NCI-H526 (cell line): Measurements from ENCODE around the gene RPP25.

ENCODE experiments used
- DNase-seq, 2 experiments: peaks; one replicate each; lab custom pipeline; 2025; lab: John Stamatoyannopoulos, UW

RPP25 gene

GRCh38 chr15:74962671-74963070, 6.1 kb upstream of the RPP25 start:
- no peak for DNase-seq

- DNase-seq = no peak
Measured at GRCh38 chr15:74962219-74962618, 5.6 kb upstream of the RPP25 start.

GRCh38 chr15:74961616-74962015, 5.0 kb upstream of the RPP25 start:
- DNase-seq = no peak

- no peak for DNase-seq
Measured at GRCh38 chr15:74960995-74961588, 4.5 kb upstream of the RPP25 start.

- no peak for DNase-seq
Measured at GRCh38 chr15:74960286-74960685, 3.7 kb upstream of the RPP25 start.

GRCh38 chr15:74959586-74959939, 3.0 kb upstream of the RPP25 start:
- no peak for DNase-seq

GRCh38 chr15:74958908-74959585, 2.5 kb upstream of the RPP25 start:
- DNase-seq = peak in 1 of 2 experiments; percentile 23

GRCh38 chr15:74958320-74958907, 1.8 kb upstream of the RPP25 start:
- DNase-seq = peak in 1 of 2 experiments; percentile 64

GRCh38 chr15:74957476-74958035, 984 bp upstream of the RPP25 start:
- DNase-seq = no peak

- peak; percentile 33 to 89 for DNase-seq
Measured at GRCh38 chr15:74955796-74956647, 550 bp downstream of the RPP25 start.

GRCh38 chr15:74955017-74955416, 1.6 kb downstream of the RPP25 start:
- peak in 1 of 2 experiments; percentile 17 for DNase-seq

- DNase-seq = peak in 1 of 2 experiments; percentile 3
Measured at GRCh38 chr15:74954515-74954914, 2.1 kb downstream of the RPP25 start.

- no peak for DNase-seq
Measured at GRCh38 chr15:74951006-74951405, 5.6 kb downstream of the RPP25 start.

GRCh38 chr15:74950078-74950908, 6.3 kb downstream of the RPP25 start:
- DNase-seq = peak; percentile 63 to 84

GRCh38 chr15:74937590-74938371, 18.8 kb downstream of the RPP25 start, which contains the start of gene COX5A:
COX5A (minus strand) TSS chr15:74938073; CDS start chr15:74938014, 59 bp downstream.
- DNase-seq = peak; percentile 79 to 97

GRCh38 chr15:74937272-74937589, 19.3 kb downstream of the RPP25 start:
- DNase-seq = peak in 1 of 2 experiments; percentile 53

GRCh38 chr15:74935193-74935592, 21.4 kb downstream of the RPP25 start:
- peak; percentile 7 to 52 for DNase-seq

GRCh38 chr15:74933573-74933972, 23.0 kb downstream of the RPP25 start:
- DNase-seq = no peak

GRCh38 chr15:74928771-74929198, 27.8 kb downstream of the RPP25 start:
- DNase-seq = no peak

- DNase-seq = no peak
Measured at GRCh38 chr15:74924525-74924924, 32.0 kb downstream of the RPP25 start.
